ENCODE data around the gene SLIT3.

- TF ChIP-seq ZNF274 (IDR thresholded peaks at IDR 0.05; ENCODE audit: low read length) (no peak), ZNF274 (tag by site-specific recombination; IDR thresholded peaks at IDR 0.05; ENCODE audit: borderline replicate concordance) (no peak), ZSCAN30 (tag by site-specific recombination; IDR thresholded peaks at IDR 0.05) (no peak), ZNF521 (tag by site-specific recombination; IDR thresholded peaks at IDR 0.05) (no peak), ZSCAN18 (tag by site-specific recombination; IDR thresholded peaks at IDR 0.05) (no peak), ZNF626 (tag by site-specific recombination; IDR thresholded peaks at IDR 0.05) (no peak), PRDM10 (tag by site-specific recombination; IDR thresholded peaks at IDR 0.05) (no peak), ZNF394 (tag by site-specific recombination; IDR thresholded peaks at IDR 0.05; ENCODE audit: borderline replicate concordance) (no peak), ZNF24 (tag by site-specific recombination; IDR thresholded peaks at IDR 0.05) (no peak), GLI4 (tag by site-specific recombination; IDR thresholded peaks at IDR 0.05) (no peak), ZNF138 (tag by site-specific recombination; IDR thresholded peaks at IDR 0.05; ENCODE audit: borderline replicate concordance) (no peak)
- TF ChIP-seq, protein P1, sequence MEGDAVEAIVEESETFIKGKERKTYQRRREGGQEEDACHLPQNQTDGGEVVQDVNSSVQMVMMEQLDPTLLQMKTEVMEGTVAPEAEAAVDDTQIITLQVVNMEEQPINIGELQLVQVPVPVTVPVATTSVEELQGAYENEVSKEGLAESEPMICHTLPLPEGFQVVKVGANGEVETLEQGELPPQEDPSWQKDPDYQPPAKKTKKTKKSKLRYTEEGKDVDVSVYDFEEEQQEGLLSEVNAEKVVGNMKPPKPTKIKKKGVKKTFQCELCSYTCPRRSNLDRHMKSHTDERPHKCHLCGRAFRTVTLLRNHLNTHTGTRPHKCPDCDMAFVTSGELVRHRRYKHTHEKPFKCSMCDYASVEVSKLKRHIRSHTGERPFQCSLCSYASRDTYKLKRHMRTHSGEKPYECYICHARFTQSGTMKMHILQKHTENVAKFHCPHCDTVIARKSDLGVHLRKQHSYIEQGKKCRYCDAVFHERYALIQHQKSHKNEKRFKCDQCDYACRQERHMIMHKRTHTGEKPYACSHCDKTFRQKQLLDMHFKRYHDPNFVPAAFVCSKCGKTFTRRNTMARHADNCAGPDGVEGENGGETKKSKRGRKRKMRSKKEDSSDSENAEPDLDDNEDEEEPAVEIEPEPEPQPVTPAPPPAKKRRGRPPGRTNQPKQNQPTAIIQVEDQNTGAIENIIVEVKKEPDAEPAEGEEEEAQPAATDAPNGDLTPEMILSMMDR (tag by site-specific recombination; IDR thresholded peaks at IDR 0.05) = no peak
- TF ChIP-seq, protein P2, sequence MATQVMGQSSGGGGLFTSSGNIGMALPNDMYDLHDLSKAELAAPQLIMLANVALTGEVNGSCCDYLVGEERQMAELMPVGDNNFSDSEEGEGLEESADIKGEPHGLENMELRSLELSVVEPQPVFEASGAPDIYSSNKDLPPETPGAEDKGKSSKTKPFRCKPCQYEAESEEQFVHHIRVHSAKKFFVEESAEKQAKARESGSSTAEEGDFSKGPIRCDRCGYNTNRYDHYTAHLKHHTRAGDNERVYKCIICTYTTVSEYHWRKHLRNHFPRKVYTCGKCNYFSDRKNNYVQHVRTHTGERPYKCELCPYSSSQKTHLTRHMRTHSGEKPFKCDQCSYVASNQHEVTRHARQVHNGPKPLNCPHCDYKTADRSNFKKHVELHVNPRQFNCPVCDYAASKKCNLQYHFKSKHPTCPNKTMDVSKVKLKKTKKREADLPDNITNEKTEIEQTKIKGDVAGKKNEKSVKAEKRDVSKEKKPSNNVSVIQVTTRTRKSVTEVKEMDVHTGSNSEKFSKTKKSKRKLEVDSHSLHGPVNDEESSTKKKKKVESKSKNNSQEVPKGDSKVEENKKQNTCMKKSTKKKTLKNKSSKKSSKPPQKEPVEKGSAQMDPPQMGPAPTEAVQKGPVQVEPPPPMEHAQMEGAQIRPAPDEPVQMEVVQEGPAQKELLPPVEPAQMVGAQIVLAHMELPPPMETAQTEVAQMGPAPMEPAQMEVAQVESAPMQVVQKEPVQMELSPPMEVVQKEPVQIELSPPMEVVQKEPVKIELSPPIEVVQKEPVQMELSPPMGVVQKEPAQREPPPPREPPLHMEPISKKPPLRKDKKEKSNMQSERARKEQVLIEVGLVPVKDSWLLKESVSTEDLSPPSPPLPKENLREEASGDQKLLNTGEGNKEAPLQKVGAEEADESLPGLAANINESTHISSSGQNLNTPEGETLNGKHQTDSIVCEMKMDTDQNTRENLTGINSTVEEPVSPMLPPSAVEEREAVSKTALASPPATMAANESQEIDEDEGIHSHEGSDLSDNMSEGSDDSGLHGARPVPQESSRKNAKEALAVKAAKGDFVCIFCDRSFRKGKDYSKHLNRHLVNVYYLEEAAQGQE (tag by site-specific recombination; IDR thresholded peaks at IDR 0.05) = no peak
These were observed 474.7 kb downstream of the SLIT3 start for GRCh38 chr5:168826246-168826725.
